NCI-H2227 treated with DMSO at 0.1 percent for 48 hours (cell line): ENCODE data around the gene OSBPL5.
A peak's percentile ranks its signal among the peaks of the same experiment; 100 is the strongest.

ENCODE experiments used
- DNase-seq: peaks from one replicate; lab custom pipeline; 2025; lab: John Stamatoyannopoulos, UW

The OSBPL5 gene

DNA sequence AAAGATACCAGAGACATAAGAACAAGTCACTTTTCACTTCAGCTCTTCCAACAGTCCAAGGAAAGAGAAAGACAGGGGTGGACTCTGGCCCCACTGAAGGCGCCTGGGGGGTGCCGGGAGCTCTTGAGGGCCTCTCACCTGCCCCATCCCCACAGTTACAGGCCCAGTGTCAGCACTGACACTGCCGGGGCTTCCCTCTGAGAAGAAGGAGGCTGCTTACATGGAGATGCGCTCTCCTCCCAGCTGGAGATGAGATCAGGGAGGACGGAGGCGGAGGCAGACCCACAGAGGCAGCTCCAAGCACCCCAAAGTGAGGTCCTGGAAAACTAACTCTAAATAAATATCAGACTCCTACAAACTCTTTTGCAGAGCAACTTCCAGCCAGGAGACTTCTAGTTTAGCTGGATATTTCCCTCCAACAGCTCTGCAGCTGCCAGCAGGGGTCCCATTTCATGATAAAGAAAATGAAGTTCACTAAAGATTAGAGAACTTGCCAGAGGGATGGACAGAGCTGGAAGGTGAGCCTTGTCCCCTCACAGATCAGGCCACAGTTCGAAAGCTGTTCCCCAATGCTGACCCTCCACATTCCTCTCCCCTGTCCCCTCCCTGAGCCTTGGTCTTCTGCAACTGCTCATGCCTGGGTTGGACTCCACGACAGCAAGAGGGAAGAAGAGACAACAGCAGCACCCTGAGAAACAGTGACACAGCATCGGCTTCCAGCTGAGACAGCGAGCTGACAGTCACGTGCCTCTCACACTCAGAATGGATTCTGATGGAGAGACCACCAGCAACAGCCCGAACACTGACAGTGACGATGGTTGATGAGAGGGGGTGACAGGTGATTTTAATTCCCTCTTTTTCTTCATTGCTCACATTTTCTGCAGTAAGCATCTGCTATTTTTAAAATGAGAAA is 113.7 kb downstream of the OSBPL5 start:
- no peak for DNase-seq

DNA sequence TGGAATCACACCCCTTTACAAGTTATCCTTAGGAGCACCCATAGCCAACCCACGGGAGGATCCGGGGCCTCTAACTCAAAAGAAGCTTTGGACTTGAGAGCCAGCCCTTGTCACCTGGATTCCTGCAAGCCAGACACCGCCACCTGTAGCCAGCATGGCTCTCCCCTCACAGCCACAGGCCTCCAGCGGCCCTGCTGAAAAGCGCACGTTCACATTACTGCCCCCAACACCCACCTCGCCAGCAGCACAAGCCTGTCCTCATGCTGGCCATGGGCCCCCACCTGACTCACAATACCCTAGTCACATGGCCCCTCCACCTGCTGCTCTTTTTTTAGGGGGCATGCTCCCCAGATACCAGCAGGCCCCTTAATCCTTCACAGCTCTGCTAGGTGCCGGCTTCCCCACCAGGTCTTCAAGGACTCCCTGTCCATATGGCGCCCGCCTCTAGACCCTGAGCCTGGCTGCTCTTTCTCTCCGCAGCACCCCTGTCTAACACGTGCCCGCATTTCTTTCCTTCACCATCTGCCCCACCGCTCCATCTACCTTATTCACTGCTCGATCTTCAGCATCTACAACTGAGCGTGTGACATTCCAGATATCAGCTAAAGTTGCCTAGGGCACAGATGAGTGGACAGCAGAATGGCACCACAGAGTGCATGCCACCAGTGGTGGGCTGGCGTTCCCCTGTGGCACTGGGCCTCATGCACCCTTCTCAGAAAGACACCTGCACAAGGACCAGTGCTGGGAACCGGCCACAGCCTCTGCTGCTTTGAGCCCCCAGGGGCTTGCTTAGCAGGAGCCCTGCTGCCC is 114.5 kb downstream of the OSBPL5 start:
- no peak for DNase-seq

DNA sequence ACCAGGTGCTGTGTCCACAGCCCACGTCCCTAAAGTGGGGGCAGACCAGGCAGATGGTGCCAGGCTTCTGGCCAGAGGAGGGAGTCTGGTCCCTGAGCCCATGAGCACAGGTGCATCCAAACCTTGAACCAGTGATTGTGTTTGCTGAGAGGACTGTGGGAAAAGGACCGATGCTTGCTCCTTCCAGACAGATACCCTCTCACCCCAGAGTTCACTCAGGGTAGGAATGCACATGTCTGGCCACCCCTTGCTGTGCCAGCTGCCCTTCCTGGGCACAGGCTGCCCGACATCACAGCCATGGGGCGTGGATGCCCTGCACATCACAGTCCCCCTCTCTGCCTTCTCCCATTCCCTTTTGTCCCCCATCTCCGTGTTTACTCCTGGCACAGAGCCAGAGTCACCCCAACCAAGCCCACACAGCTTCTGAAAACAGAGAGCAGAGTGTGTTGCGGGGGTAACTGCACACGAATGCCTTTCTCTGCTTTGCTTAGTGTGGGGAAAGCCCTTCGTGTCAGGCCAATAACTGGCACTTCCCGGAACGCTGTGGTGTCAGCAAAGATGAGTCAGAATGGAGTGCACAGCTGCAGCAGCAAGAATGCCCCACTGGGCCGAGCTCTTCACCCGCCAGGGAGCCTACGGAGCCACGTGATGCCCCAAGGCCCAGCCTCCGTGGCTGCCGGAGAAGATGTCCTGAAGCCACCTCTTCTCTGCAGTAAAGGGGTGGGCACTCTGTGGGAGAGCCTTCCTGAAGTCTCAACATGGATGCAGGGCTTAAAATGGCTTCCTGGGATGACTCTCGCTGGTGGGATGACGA is 115.5 kb downstream of the OSBPL5 start:
- DNase-seq = peak; percentile 80

DNA sequence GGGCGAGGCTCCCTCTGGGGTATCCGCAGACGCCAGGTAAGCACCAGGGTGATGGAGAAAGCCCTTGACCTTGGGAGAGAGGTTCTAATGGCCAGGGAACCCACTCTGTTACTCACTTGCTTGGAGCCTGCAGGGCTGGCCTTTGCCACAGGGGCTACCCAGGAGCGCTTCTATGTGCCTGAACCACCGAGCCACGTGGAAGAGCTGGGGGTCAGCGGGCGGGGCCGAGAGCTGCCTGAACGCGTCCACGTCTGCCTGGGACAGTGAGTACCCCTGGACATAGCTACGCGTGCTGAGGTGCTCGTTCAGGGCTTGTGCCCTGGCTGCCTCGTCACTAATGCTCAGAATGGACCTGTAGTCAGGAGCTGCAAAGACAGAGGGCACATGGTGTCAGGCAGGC is 117.5 kb downstream of the OSBPL5 start:
- no peak for DNase-seq

DNA sequence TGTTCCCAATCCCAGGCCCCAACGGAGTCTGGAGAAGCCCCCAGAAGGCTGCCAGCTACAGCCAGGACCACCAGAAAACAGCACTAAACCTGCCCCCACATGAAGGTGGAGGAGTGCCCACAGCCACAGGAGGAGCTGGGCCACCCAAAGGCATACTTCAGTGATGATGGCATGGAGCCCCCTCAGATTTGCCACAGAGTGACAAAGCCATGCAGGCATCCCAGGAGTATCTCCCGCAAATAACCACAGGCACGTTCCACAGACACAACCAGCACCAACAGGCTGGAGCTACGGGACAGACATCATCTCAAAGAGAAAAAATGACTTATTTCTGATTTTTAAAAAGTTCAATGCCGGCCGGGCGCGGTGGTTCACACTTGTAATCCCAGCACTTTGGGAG is 118.5 kb downstream of the OSBPL5 start:
- DNase-seq = no peak

DNA sequence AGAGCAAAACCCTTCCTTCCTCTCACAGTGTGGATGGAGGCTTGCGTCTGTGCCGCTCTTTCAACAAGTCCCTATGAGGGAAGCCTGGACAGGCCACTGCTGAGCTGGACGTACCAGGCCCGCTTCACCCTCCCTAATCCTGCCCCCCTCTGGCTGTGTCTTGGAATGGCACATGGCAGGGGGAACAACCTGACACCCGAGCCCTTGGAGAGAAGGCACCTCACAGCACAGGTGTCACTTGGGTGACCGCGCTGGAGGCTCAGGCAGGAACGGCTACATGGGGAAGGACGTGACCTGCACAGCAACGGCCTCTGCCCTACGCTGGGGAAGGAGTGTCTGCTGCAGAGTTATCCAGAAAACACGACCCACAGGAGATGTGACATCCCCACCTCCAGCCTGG is 118.9 kb downstream of the OSBPL5 start:
- no peak for DNase-seq

DNA sequence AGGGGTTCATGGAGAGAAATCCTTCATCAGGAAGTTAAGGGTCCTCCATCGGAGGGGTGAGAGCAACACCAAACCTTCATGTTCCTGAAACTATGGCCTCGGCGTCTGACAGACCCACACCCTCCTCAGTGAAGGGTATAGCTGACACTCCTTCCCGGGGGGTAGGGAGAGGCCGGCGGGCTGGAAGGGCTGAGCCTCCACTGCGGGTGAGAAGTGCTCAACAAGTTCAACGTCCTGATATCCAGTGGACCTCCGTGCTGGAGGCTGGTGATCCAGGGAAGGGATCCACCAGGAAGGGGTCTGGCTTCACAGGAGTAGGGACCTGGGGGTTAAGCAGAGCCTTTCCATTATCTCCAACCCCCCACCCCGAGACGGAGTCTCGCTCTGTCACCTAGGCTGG is 120.2 kb downstream of the OSBPL5 start:
- no peak for DNase-seq

DNA sequence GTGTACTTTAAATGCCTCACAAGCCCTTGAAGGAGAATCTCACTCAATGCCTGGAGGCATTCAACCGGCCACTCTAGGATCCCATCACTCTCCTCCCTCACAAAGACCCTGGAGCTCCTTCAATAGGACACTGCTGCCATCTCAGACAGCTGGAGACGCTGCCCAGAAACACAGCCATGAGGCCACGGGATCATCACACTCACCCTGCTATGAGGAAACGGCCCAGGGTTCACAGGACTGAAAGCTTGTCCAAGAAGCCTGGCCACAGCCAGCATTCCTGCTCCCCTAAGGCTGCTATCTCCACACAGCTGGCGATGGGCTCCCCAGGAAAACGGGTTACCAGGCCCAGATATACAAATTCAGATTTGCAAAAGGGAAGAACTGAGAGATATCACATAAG is 121.1 kb downstream of the OSBPL5 start:
- no peak for DNase-seq

DNA sequence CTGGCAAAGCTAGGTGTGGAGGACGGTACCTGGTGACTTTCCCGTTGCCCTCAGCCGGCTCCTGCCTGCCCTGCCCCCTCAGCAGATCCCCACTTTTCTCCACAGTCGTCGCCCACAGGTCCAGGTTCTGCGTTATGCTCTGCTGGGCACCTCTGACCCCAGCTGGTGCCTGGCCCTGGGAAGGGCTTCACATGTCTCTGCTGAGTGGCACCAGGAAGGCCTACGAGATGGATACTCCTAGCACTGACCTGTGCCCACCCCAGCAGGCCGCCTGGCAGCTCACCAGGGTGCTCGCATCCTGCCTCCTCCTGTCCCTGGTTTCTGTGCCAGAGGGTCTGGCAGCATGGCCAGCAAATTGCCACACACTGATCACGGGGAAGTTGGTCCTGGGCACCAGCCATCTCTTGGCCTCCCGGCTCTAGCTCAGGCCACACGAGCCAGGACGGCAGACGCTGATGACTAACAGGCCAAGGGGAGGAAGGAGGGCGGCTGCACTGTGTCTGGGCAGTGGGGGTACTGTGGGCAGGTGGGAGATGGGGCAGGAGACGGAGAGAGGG is 121.7 kb downstream of the OSBPL5 start:
- no peak for DNase-seq

DNA sequence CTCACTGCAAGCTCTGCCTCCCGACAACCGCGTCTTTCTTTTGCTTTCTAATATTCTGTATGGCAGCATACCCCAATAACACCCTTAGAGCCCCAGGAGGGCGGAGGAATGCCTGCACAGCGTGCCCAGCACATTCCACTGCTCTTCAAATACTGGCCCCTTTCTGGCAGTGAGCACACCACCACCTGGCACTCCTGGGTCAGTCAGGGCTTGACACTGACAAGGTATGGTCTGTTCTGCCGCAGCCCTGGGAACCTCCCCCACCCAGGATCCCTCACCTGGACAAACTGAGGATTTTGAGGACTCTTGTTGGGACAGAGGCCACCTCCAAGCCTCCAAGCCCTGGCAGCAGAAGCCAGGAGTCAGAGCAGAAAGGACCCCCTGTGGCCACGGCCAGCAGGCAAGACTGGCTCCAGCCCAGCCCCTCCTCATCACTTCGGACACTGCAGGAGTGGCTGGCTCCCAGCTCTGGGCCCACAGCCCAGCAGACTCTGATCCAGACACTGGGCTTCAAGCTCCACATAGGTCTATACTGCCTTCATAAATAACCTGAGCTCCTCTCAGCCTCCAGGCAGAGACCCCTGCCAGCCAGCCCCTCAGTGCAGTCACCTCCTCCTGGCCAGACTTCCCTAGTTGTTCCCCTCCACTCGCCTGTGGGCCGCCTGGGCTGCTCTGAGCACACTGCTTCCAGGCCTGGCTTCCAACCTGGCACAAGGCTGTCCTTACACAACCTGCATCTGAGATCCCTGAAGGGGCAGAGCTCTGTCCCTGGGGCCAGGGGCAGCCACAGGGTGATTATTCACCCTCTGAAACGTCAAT is 122.4 kb downstream of the OSBPL5 start:
- DNase-seq = no peak

DNA sequence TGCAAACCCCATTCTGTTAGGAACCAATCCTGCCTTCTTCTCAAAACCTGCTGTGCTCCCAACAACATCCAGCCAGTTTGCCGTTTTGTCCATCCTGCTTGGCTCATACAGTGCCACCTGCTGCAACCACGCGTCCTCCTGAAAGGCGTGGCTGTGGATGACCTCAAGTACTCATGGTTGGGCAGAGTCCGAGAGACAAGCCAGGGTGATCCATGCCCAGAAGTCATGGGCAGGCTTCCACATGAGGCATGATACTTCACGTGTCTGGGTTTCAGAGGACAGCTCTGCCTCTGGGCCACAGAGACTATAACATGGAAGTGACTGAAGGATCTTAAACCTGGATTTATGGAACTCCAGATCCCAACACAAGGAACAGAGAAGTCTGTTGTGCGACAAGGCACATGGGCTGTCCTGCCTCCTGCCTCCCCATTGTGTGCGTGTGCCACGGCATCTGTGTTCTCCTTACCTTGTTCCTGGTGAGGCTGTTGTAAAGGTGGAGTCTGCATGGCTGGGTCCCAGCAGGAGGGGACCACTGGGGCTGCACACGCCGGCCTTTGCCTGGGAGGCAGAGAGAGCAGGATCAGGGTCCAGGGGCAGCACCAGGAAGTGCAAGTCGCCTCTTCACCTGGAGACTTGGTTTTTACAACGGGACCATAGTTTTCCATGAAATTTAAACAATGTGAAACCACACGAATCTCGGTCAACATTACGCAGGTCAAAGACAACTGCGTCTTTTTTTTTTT is 123.2 kb downstream of the OSBPL5 start:
- no peak for DNase-seq

DNA sequence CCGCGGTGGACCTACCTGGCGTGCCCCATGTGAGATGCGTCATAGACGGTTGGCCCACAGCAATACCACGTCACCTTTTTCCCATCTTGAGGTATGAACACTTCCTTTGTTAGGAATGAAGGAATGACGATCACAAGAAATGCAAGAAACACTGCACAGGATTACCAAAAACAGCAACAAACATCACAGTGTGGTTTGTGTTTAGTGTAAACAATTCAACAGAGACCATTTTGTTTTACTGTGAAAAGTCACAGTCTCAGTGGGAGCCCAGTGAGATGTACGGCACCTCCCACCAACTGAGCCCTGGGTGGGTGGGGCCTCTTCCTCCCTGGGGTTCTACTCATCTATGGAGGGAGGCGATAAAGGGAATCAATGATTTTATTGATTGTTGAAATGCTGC is 124.2 kb downstream of the OSBPL5 start:
- no peak for DNase-seq

DNA sequence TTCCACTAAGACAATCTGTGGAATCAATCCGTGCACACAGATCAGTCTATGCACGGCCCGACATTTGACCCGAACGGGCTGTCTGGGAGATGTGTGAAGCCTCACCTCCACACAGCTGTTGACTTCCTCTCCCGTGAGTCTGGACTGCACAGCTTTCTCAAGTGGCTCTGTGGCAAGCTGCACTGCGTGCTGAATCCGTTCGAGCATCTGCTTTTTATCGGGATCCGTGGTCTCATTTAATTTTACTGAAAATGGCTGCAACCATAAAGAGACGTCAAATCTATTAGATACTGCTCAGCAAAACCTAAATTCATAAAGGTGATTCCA is 127.2 kb downstream of the OSBPL5 start:
- no peak for DNase-seq
